Lower leg skin (tissue), 3 donors: Measurements from ENCODE around the gene ADARB2.

ENCODE experiments used
- POLR2A ChIP-seq, 2 donors: fragments of 450-650 bp; IDR thresholded peaks; one replicate each; pipeline ENCODE4 v1.6.1; 2016 to 2017; ENCODE audit warnings: antibody characterized with exemption in 2 of 2, mild to moderate bottlenecking in 1 of 2, moderate library complexity in 1 of 2
- TF ChIP-seq, protein P1 (sequence below), 3 donors: fragments of 450-650 bp; IDR thresholded peaks; one replicate each; pipeline ENCODE4 v1.5.1; 2016; ENCODE audit warnings: antibody characterized with exemption in 3 of 3, mild to moderate bottlenecking in 3 of 3, moderate library complexity in 2 of 3

DNA sequence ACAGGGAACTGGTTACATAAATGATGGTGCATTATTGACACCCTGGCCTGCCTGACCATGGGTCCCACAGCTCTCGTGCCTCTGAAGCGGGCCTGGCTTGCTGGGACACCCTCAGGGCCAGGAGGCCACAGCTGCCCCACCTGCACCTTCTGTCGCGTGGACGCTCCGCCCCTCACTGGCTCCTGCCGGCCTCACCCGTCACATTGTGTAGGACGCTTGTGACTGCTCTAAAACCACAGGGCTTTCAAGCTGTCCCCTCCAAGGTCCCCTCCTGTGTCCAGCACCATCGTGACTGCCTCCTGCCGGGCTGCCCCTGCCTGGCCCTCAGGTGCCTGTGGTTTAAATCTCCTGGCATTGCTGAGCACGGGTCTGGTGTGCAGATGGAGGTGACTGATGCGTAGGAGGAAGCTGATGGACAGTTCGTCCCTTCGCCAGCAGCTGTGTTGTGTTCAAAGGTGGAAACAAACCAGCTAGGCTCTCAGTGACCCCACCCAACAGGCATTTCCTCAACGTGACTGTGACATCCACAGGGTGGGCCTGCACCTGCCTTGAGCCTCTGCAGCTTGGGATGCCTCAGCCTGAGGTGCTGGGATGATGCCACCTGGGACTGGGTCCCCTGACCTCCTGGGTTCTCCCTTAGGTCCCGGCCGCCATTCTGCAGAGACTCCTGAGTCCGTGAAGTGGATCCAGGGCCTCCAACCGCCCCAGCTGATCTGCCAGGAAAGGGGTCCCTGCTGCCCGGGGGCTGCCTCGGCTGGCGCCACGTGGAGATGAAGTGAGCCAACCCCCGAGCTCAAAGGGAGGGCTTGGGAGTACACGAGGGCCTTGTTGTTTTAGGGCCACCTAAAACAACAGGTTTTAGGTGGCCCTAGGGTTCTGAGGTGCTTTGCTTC lies 532.6 kb downstream of the ADARB2 start:
- TF ChIP-seq POLR2A (IDR thresholded peaks at IDR 0.05): no peak
- TF ChIP-seq, protein P1, sequence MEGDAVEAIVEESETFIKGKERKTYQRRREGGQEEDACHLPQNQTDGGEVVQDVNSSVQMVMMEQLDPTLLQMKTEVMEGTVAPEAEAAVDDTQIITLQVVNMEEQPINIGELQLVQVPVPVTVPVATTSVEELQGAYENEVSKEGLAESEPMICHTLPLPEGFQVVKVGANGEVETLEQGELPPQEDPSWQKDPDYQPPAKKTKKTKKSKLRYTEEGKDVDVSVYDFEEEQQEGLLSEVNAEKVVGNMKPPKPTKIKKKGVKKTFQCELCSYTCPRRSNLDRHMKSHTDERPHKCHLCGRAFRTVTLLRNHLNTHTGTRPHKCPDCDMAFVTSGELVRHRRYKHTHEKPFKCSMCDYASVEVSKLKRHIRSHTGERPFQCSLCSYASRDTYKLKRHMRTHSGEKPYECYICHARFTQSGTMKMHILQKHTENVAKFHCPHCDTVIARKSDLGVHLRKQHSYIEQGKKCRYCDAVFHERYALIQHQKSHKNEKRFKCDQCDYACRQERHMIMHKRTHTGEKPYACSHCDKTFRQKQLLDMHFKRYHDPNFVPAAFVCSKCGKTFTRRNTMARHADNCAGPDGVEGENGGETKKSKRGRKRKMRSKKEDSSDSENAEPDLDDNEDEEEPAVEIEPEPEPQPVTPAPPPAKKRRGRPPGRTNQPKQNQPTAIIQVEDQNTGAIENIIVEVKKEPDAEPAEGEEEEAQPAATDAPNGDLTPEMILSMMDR (IDR thresholded peaks at IDR 0.05): no peak
